HPDE6-E6E7 (cell line): ENCODE data around the gene DCAF11.

Experiments used
- DNase-seq: peaks from one replicate; pipeline ENCODE4 v3.0.0; 2011; ENCODE audit warnings: missing footprints; ENCODE audit errors: extremely low spot score

The DCAF11 gene

DNA sequence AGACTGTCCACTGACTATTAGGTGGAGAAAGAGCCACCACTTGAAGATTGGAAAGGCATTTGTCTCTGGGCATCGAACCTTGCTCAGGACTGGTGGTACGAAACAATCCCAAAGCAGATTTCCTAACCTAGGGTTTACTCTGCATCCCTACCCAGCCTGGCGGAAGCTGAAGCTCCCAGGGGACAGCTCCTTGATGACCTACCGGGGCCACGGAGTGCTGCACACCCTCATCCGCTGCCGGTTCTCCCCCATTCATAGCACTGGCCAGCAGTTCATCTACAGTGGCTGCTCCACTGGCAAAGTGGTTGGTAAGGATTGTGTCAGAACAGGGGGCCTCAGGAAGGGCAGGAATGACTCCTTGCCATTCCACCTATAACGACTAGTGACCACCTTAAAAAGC lies 6.6 kb downstream of the DCAF11 start:
- DNase-seq, result no peak

DNA sequence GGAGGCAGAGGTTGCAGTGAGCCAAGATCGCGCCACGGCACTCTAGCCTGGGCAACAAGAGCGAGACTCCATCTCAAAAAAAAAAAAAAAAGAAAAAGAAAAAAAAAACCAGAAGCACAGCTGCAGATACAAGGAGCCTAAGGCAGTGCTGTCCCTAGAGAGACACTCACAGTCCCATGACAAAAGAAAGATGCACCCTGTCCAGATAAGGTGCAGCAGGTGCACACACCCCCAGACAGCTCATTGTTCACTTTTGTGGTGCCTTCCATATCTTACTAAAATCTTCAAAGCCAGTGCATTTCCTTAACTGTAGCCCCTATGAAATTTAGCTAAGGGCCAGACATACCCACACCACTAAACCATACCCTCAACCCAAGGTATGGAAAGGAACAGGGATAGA lies 7.8 kb downstream of the DCAF11 start:
- DNase-seq, result no peak

DNA sequence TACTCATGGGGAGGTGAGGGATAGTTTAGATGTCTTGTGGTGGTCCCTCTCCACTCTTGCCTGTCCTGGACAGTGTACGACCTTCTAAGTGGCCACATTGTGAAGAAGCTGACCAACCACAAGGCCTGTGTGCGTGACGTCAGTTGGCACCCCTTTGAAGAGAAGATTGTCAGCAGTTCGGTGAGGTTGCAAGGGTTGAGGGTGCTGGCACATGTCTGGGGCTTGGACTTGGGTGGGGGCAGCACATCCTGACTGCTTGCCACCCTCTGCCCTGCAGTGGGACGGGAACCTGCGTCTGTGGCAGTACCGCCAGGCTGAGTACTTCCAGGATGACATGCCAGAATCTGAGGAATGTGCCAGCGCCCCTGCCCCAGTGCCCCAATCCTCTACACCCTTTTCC lies 8.3 kb downstream of the DCAF11 start:
- DNase-seq, result no peak

DNA sequence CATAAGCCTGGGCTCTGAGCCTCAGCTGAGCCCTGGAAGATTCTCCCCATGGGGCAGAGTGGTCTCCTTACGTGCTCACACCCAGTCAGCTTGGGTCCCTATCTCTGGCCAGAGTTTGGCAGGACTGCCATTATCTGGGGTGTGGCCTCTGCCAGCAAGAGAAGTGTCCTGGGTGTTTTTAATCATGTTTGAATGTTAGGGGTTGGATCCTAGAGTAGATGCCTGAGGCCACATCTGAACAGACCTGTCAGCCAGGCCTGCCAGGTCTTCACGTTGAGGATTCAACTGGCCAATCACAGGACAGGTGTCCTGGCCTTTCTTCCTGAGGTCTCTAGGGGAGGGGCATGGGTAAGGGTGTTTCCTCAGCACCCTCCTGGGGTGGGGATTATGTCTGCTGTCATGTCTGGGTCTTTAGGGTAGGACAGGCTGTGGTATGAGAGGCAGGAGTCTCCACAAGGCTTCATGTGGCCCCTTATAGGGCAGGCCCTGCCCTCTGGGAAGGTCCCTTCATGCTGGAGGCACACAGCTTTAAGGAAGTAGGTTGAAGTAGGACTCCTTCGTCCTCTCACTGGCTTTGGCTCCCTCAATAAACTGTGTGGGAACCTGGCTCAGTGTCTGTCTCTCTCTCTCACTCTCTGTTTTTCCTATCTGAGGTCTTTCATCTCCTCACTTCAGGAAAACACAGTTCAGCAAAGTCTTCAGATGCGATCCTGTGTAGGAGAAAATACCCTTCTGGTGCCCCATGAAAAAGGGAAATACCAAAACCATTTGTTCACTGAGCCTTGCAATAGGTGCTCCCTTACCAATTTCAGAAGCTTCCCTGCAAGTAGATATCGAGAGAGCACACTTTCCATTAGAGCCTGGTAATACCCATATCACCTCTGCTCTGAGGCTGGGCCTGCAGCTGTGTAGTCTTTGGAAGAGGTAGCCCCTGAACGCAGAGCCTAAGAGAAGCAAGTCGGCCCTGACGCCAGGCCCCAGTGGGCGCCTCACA lies 9.1 kb downstream of the DCAF11 start:
- DNase-seq, result no peak

DNA sequence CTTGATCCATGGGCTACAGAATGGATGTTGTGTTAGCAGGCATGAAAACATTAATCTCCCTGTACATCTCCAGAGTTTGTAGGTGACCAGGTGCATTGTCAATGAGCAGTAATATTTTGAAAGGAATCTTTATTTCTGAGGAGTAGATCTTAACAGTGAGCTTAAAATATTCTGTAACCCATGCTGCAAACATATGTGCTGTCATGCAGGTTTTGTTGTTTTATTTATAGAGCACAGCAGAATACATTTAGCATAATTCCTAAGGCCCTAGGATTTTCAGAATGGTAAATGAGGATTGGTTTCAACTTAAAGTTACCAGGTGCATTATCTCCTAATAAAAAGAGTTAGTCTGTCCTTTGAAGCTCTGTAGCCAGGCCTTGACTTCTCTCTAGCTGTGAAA lies 12.4 kb downstream of the DCAF11 start:
- DNase-seq, result no peak

DNA sequence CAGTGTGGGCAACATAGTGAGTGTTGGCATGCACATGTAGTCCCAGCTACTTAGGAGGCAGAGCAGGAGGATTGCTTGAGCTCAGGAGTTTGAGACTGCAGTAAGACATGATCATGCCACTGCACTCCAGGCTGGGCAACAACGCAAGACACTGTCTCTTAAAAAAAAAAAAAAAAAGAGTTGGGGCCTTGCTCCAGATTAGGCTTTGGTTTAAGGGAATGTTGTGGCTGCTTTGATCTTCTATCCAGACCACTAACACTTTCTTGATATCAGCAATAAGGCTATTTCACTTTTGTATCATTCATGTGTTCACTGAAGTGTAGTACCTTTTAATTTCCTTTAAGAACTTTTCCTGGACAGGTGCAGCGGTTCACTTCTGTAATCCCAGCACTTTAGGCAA lies 13.1 kb downstream of the DCAF11 start:
- no peak for DNase-seq

DNA sequence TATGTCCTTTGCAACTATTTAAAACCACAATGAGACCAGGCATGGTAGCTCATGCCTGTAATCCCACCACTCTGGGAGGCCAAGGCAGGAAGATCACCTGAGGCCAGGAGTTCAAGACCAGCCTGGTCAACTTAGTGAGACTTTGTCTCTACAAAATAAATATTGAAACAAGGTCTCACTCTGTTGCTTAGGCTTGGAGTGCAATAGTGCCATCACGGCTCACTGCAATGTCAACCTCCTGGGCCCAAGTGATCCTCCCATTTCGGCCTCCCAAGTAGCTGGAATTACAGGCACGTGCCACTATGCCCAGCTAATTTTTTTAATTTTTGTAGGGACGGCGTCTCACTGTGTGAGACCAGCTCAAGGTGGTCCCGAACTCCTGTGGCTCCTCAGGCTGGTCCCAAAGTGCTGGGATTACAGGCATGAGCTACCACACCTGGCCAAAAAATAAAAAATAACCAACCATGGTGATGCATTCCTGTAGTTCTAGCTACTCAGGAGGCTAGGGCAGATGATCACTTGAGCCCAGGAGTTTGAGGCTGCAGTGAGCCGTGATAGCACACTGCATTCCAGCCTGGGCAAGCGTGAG lies 14.9 kb downstream of the DCAF11 start:
- no peak for DNase-seq

DNA sequence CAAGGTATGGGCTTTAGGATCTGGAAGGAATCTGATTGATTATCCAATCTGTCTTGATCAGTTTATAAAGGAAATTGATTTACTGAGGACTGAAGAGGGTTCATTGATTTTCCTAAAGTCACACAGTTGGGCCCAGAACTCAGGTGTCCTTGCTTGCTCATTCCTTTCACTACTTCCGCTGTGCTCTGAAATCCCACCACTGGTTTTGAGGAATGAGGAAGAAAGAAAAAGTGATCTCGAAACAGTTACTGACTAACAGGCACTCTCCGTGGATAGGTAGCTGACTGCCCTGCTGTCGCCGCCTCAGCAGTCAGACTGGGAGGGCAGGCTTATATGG lies 15.8 kb downstream of the DCAF11 start, which contains the start of gene FITM1:
Gene FITM1 (plus strand): TSS at position 280 of the 337 bp plus-strand sequence. CDS start 905 bp downstream, outside the sequence.
- DNase-seq, result no peak

DNA sequence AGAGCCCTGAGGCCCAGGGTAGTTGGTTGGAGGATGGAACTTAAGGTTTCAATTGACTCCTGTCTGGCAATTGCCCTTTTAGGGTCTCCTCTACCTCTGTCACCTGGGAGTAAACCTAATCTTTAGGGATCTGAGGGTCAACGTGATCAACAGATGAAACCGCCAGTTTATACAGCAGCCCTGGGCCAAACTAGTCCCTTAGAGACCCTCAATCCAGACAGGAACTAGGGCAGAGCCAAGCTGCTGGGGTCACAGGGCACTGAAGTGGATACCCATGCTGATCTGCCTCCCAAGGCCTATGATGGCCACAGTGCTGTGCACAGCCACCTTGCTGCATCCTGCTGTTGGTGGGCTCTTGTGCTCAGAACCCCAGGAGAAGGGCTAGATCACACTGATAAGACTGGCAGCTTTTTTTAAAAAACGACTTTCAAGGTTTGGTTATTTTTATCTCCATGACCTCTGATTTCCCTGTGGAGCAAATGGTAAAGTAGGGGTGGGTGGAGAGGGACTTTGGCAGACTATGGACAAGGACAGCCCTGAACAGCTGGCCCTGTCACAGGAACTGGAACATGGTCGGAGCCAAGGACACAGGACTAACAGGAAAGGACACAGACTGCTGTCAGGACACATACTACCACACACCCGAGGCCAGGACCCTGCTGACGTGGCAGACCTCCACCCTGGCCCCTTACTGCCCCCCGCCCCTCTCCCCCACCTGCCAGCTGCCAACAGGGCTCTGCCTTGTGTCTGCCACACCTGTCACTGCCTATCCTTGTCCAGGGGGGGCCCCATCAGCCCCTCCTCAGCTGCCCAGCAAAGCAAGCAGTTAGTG lies 16.4 kb downstream of the DCAF11 start:
- DNase-seq, result no peak

DNA sequence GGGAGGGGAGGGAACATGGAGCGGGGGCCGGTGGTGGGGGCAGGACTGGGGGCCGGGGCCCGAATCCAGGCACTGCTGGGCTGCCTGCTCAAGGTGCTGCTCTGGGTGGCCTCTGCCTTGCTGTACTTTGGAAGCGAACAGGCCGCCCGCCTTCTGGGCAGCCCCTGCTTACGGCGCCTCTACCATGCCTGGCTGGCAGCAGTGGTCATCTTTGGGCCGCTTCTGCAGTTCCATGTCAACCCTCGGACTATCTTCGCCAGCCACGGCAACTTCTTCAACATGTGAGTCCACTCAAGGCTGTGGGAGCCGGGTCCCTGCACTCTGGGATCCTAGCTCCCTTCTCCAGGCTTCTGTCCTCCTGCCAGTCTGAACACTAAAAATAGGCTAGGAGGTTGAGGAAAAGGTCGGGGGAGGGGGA lies 17.0 kb downstream of the DCAF11 start:
- DNase-seq, result no peak

DNA sequence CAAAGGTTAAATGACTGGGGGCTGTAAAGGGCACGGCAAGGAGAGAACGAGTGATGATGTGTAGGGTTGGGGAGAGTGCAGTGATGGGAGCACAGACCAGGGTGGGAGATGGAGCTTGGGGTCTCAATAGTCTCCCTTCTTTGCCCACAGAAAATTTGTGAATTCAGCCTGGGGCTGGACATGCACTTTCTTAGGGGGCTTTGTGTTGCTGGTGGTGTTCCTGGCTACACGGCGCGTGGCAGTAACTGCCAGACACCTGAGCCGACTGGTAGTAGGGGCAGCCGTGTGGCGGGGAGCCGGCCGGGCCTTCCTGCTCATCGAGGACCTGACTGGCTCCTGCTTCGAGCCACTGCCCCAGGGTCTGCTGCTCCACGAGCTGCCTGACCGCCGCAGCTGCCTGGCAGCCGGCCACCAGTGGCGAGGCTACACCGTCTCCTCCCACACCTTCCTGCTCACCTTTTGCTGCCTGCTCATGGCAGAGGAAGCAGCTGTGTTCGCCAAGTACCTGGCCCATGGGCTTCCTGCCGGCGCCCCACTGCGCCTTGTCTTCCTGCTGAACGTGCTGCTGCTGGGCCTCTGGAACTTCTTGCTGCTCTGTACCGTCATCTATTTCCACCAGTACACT lies 17.6 kb downstream of the DCAF11 start:
- DNase-seq, result no peak

DNA sequence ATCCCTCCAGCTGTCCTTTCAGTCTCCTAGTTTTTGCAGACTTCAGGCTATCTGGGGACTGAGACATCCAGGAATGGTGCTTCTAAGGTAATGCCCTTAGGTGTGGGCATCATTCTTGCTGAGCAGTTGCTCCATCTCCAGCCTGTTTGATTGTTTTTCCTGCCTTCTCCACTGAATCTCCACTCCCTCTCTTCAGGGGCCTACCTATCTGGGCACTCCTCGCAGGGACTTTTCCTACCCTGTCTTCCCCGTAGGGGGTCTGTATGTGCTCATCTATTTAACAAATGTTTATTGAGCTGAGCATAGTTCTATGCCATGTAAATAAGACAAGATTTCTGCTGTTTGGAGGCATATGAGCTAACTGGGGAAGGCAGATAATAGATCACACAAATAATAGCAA lies 18.4 kb downstream of the DCAF11 start:
- no peak for DNase-seq

DNA sequence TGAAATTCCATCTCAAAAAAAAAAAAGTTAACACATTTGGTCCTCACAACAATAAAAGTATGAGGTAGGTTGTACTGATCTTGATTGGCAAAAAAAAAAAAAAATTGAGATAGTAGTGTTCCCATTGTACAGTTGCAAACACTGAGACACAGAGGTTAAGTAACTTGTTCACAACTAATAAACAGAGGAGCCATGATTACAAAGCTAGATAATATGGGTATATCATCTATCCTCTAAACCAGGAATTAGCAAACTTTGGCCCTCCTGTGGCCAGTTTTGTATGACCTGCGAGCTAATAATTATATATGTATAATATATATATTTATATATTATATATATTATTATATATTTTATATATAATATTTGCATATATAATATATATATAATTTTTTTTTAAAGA lies 19.2 kb downstream of the DCAF11 start:
- DNase-seq, result no peak

DNA sequence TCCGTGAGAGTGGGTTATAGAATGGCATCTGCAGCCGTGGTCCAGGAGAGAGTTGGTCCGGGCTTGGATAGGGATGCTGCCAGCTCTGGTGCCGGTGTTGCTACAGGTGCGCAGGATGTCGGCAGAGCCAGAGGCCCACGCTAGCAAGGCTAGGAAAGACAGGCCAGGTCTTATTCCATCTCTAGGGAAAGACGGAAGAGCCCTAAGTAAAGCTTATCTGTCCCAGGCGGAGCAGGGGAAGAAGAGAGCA lies 20.9 kb downstream of the DCAF11 start:
- no peak for DNase-seq

DNA sequence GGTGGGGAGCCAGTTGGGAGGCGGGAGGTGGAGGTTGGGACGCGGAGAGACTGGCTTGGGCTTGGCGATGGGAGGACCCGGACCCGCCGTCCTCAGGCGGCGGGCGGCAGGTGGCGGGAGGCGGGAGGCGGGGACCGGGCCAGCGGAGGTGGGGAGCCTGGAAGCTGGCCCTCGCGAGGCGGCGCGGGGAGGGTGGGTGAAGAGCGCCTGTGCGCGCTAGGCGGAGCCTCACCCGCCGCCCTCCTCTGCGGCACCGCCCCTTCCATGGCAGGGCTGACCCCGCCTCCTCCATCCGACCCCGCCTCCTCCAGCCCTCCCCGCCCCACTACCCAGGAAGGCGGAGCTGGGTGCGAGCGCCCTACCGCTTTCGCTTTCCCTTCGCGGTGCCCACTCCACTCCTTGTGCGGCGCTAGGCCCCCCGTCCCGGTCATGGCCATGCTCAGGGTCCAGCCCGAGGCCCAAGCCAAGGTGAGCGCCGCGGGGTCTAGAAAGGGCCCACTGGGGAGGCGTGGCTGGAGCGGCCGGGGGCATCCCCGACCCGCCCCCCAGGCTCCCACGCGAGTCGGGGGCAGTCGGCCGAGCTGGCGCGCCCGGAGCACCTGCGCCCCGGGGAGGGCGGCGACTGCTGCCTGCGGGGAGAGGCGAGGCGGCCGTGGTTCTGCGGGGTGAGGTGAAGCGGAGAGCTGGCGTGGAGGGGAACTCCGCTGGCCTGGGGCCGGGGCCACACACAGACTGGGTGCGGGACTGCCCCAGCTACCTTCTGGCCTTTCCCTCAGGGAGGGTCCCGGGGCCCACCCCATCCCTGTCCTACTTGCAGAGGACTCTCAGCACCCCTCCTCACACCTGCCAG lies 21.5 kb downstream of the DCAF11 start, which contains the start of gene PSME1:
Gene PSME1 (plus strand): TSS at position 361 of the 850 bp plus-strand sequence. CDS start 69 bp downstream, at position 430.
- DNase-seq, result peak; percentile 89

DNA sequence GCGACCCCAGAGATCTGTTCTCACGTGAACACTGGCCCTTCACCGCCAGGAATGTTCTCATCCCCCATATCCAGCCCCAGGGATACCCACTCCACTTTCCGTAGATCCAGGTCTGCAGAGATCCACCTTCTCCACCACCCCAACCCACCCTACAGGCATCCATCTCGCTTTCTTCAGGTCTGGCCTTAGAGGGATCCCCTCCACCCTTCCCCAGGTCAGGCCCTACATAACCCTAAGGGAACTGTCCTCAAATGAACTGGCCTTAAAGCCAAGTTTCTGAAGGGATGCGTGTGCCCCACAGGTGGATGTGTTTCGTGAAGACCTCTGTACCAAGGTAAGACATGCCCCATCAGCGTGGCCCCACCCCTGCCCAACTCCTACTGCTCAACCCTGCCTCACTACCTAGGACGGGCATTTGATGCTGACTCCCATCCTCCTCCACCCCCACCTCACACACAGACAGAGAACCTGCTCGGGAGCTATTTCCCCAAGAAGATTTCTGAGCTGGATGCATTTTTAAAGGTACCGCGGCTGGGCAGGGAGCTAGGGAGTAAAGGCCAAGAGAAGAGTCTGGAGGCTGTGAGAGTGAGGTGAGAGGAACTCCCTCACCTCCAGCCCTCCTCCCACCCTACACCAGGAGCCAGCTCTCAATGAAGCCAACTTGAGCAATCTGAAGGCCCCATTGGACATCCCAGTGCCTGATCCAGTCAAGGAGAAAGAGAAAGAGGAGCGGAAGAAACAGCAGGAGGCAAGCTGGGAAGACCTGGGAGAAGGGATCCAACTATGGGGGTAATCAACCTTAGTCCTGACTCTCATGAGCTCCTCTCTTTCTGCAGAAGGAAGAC lies 22.3 kb downstream of the DCAF11 start:
- no peak for DNase-seq

DNA sequence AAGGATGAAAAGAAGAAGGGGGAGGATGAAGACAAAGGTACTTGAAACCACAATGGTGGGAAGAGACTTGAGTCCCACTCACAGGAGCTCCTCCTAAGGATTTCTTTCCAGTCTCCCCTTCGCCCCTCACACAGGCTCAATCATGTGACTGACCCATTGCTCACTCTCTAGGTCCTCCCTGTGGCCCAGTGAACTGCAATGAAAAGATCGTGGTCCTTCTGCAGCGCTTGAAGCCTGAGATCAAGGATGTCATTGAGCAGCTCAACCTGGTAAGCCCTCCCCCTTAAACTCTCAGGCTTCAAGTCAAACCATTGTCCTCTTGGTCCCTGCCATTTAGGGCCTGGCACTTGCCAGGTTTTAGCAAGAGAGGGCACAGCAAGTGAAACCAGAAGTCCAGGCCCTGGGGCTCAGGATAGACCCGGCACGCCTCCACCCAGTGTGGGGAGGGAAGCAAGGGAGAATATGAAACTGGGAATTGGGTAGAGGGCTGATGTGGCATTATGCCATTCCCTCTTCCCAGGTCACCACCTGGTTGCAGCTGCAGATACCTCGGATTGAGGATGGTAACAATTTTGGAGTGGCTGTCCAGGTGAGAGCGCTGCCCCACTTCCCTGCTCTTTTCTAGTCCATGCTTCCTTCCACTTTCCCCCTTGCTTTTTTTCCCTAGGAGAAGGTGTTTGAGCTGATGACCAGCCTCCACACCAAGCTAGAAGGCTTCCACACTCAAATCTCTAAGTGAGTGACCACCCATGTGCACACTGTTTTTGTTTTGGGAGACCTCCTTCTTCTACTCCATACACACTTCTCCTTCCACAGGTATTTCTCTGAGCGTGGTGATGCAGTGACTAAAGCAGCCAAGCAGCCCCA lies 23.2 kb downstream of the DCAF11 start:
- DNase-seq, result no peak

DNA sequence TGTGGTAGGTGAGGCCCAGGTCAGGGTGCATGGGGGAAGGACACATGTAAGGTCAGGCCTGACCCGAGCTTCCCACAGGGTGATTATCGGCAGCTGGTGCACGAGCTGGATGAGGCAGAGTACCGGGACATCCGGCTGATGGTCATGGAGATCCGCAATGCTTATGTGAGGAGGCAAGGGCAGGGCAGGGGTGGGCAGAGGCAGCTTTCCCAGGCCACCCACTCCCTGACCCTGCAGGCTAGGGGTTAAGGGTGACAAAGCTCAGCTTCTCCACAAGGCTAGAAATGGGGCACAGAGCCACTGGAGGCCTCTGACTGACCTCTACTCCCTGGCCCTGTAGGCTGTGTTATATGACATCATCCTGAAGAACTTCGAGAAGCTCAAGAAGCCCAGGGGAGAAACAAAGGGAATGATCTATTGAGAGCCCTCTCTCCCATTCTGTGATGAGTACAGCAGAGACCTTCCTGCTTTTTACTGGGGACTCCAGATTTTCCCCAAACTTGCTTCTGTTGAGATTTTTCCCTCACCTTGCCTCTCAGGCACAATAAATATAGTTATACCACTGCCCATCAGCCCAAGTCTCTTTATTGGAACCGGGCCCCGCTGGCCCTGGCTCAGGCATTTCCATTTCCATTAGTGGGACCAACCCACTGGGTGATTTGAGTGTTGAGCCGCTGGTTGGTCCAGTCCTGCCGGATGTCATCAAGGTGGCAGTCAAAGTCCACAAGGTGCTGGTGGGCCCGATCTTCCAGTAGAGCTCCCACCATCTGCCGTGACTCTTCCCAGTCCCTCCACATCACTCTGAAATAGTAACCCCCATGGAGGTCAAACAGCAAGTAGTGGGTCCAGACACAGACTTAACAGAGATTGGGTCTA lies 24.1 kb downstream of the DCAF11 start:
- DNase-seq, result no peak
